ENCODE results near the gene INPP5A.
"Not testable (repeated sequence)": the region's sequence is repeated elsewhere in the genome, so short reads cannot be mapped to it uniquely, and the experiment has no call there.

The INPP5A gene

DNA sequence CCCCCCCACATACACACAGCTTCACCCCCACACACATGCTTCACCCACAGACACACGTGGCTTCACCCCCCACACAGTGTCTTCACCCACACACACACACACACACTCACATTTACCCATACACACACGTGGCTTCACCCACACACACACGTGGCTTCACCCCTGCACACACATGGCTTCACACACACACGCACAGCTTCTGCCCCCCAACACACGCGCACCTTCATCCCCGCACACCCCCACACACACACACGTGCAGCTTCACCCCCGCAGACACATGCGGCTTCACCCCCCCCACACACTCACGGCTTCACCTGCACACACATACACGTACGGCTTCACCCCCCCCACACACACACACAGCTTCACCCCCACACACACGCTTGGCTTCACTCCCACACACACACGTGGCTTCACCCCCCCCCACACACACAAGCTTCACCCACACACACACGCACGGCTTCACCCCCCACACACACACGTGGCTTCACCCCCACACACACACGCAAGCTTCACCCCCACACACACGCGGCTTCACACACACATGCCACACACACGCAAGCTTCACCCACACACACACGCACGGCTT is 165.9 kb downstream of the INPP5A start:
- no peak for TF ChIP-seq POLR2AphosphoS5 (IDR thresholded peaks at IDR 0.05; ENCODE audit: low read depth)
- TF ChIP-seq, protein P1, sequence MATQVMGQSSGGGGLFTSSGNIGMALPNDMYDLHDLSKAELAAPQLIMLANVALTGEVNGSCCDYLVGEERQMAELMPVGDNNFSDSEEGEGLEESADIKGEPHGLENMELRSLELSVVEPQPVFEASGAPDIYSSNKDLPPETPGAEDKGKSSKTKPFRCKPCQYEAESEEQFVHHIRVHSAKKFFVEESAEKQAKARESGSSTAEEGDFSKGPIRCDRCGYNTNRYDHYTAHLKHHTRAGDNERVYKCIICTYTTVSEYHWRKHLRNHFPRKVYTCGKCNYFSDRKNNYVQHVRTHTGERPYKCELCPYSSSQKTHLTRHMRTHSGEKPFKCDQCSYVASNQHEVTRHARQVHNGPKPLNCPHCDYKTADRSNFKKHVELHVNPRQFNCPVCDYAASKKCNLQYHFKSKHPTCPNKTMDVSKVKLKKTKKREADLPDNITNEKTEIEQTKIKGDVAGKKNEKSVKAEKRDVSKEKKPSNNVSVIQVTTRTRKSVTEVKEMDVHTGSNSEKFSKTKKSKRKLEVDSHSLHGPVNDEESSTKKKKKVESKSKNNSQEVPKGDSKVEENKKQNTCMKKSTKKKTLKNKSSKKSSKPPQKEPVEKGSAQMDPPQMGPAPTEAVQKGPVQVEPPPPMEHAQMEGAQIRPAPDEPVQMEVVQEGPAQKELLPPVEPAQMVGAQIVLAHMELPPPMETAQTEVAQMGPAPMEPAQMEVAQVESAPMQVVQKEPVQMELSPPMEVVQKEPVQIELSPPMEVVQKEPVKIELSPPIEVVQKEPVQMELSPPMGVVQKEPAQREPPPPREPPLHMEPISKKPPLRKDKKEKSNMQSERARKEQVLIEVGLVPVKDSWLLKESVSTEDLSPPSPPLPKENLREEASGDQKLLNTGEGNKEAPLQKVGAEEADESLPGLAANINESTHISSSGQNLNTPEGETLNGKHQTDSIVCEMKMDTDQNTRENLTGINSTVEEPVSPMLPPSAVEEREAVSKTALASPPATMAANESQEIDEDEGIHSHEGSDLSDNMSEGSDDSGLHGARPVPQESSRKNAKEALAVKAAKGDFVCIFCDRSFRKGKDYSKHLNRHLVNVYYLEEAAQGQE (IDR thresholded peaks at IDR 0.05; ENCODE audit: insufficient replicate concordance, low read depth): no peak
- no peak overlapping the region for H3K27ac ChIP-seq (replicated peaks)
- H3K27me3 ChIP-seq (ENCODE audit: insufficient read depth, poor library complexity, severe bottlenecking): no peaks in the 10 kb centered on the region
- H3K4me3 ChIP-seq (replicated peaks; ENCODE audit: insufficient read depth, low read length): no peak overlapping the region
- no peak for DNase-seq (ENCODE audit: low read depth in 1 of 2, low spot score in 1 of 2)

DNA sequence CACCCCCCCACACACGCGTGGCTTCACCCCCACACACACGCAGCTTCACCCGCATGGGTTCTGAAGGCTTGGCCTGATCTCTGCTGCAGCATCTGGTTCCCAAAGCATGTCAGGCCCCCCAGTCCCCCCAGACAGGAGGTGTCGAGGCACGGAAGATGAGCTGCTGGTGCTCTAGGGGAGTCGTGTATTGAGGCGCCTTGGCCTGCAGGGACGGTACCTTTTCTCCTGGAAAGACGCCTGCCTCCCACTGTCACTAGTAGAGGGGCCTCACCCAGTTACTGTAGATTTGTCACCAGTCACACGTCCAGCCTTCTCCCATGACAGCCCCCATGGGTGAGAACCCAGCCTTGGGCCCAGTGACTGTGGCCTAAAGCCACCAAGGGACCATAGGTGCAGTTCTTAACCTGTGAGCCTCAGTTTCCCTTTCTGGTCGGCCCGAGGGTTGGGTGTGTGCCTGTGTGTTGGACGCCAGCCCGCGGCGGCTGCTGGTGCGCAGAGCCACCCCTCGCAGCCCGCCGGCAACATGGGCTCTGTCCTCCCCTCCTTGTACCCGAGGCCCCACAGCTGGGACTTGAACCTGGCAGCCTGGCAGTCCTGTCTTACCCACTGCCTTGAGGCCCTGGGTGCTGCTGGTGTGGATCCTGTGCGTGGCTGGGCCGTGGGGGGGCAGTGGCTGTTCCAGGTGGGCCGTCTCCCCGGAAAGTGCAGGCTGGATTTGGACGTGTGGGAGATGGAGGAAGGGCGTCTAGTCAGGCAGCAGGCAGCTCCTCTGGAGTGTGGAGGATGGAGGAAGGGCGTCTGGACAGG is 166.6 kb downstream of the INPP5A start:
- Histone ChIP-seq H3K4me3 (replicated peaks; ENCODE audit: insufficient read depth, low read length) (no peak overlapping the region), H3K27me3 (ENCODE audit: insufficient read depth, poor library complexity, severe bottlenecking) (no peaks in the 10 kb centered on the region), H3K27ac (replicated peaks) (no peak overlapping the region)
- TF ChIP-seq GABPA (IDR thresholded peaks at IDR 0.05; ENCODE audit: low read depth) (no peak), SPI1 (IDR thresholded peaks at IDR 0.05; ENCODE audit: borderline replicate concordance, low read depth) (no peak), POLR2AphosphoS5 (IDR thresholded peaks at IDR 0.05; ENCODE audit: low read depth) (no peak)
- TF ChIP-seq, protein P1 (IDR thresholded peaks at IDR 0.05; ENCODE audit: insufficient replicate concordance, low read depth): no peak
- TF ChIP-seq, protein P2, sequence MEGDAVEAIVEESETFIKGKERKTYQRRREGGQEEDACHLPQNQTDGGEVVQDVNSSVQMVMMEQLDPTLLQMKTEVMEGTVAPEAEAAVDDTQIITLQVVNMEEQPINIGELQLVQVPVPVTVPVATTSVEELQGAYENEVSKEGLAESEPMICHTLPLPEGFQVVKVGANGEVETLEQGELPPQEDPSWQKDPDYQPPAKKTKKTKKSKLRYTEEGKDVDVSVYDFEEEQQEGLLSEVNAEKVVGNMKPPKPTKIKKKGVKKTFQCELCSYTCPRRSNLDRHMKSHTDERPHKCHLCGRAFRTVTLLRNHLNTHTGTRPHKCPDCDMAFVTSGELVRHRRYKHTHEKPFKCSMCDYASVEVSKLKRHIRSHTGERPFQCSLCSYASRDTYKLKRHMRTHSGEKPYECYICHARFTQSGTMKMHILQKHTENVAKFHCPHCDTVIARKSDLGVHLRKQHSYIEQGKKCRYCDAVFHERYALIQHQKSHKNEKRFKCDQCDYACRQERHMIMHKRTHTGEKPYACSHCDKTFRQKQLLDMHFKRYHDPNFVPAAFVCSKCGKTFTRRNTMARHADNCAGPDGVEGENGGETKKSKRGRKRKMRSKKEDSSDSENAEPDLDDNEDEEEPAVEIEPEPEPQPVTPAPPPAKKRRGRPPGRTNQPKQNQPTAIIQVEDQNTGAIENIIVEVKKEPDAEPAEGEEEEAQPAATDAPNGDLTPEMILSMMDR (IDR thresholded peaks at IDR 0.05; ENCODE audit: insufficient read depth, low read length): no peak
- DNase-seq (ENCODE audit: low read depth in 1 of 2, low spot score in 1 of 2): no peak

DNA sequence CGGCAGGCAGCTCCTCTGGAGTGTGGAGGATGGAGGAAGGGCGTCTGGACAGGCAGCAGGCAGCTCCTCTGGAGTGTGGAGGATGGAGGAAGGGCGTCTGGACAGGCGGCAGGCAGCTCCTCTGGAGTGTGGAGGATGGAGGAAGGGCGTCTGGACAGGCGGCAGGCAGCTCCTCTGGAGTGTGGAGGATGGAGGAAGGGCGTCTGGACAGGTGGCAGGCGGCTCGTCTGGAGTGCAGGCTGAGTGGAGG is 167.2 kb downstream of the INPP5A start:
- H3K27me3 ChIP-seq (ENCODE audit: insufficient read depth, poor library complexity, severe bottlenecking); H3K4me3 ChIP-seq (replicated peaks; ENCODE audit: insufficient read depth, low read length); H3K27ac ChIP-seq (replicated peaks); DNase-seq (ENCODE audit: low read depth in 1 of 2, low spot score in 1 of 2): not testable (repeated sequence)

DNA sequence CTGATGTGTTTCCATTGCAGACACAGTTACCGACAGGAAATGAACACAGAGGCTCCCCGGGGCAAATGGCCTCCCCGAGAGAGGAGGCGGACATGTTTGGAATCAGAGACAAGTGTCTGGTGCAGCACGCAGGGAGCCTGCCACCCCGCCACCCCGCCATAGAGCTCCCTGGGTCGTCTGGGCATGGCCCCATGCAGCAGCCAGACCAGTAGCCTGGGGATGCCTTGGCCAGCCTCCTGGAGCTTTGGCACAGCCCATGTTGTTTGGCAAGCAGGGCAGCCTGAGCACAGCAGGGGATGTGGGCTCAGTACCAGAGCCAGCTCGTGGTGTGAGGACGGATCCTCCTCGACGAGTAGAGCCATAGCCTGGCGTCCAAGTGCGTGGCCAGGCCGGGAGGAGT is 167.6 kb downstream of the INPP5A start:
- Histone ChIP-seq H3K4me3 (replicated peaks; ENCODE audit: insufficient read depth, low read length) (no peak overlapping the region), H3K27ac (replicated peaks) (no peak overlapping the region), H3K27me3 (ENCODE audit: insufficient read depth, poor library complexity, severe bottlenecking) (no peaks in the 10 kb centered on the region)
- DNase-seq (ENCODE audit: low read depth in 1 of 2, low spot score in 1 of 2): no peak
- TF ChIP-seq SPI1 (IDR thresholded peaks at IDR 0.05; ENCODE audit: borderline replicate concordance, low read depth) (no peak), GABPA (IDR thresholded peaks at IDR 0.05; ENCODE audit: low read depth) (no peak), POLR2AphosphoS5 (IDR thresholded peaks at IDR 0.05; ENCODE audit: low read depth) (no peak)
- TF ChIP-seq, protein P1 (IDR thresholded peaks at IDR 0.05; ENCODE audit: insufficient replicate concordance, low read depth): no peak
- TF ChIP-seq, protein P2 (IDR thresholded peaks at IDR 0.05; ENCODE audit: insufficient read depth, low read length): no peak
